ENCODE results near the gene ADAM23.

Gene ADAM23

DNA sequence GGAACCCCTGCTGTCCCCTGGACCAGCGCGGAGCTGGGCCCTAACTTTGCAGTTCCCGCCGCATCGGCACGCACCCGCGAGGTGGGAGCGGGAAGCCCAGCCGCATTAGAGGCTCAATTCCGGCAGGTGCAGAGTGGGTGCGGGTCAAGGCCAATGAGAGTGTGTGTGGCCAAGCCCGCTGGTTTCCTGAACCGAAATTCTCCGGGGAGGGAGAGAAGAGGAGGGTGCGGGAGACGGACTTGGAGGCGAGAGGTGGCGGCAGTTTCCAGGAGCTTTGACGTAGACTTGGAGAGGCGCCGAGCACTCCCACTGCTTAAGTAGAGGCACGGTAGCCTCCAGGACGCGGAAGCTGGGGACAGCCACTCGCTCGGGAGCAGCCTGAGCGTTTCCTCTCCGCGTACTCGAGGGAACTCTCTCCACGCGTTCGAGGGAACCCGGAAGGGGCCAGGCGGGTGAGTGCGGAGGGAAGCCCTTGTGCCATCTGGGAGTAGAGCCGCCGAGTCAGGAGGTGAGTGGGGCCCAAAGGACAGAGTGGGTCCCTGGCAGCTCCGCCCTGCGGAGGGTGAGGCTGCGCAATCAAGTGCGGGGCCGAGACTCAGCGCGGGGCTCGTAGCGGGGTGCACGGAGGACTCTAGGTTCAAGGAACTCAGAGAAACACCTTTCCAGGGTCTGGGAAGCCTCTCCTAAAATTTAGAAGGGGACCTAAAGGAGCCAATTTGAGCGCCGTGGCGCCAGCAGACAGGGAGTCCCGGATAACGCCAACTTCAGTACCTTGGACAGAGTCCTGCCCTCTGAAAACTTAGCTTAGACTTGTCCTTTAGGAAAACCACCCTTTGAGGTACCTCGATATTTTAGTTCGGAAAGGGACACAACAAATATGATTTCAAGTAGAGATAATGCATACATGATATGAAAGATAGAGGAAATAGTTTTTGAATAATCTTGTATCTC, 199.0 kb downstream of the ADAM23 start, which contains the start of gene FAM237A:
FAM237A (plus strand) TSS at position 413 of the 951 bp plus-strand sequence. CDS start 1,750 bp downstream, outside the sequence.
- no peak for DNase-seq (ENCODE audit: low read depth in 2 of 2)

DNA sequence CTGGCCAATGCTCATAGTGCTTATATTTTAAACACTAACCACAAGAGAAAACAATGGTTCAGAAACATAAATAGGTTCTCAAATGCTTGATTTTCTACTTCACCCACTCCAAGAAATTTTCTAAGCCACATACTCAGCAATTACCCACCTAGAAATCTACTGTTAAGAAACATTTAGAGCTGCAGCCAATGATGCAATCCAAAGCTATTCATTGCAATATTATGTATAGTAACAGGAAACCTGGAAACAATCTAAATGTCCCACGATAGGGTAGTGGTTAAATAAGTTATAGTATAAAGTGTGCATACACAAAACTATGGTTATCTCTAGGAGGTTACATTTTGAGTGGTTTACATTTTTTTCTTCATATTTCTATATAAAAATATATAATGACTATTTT, 204.7 kb downstream of the ADAM23 start:
- DNase-seq (ENCODE audit: low read depth in 2 of 2): no peak

DNA sequence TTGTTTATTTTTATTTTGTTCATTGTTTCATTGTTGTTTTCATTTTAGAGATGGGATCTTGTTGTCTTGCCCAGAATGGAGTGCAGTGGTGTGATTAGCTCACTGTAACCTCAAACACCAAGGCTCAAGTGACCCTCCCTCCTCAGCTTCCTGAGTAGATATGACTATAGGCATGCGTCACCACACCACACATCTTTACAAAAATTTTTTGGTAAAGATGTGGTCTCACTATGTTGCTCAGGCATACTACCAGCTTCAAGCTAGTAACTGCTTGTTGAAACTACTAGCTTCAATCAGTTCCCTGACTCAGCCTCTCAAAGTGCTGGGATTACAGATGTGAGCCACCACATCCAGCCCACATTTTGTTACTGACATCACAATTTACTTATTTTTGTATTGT, 213.8 kb downstream of the ADAM23 start:
- no peak for DNase-seq (ENCODE audit: low read depth in 2 of 2)

DNA sequence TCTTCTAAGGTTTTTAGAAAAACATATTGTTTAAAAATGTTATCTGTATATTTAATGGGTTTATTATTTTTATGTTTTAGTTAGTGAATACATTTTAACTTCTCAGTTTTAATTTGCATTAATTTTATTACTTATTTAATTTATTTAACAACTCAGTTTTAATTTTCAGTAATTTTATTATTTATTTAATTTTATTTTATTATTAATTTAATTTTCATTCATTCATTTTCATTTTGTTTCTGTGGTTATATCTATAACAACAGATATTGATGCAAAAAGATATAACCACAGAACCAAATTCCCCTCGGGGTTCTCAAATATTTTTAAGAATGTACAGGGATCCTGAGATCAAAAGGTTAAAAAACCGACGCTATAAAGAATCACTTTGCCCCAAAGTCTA, 221.9 kb downstream of the ADAM23 start:
- DNase-seq (ENCODE audit: low read depth in 2 of 2): no peak
